BLaER1 (cell line): ENCODE data around the gene CDK14.
A peak's percentile ranks its signal among the peaks of the same experiment; 100 is the strongest.

Experiments
- H3K27ac ChIP-seq: shearing (Covaris generic); formaldehyde crosslinking; 2 replicates; pipeline ENCODE4 v1.8.1; 2022
- H3K27me3 ChIP-seq: shearing (Covaris generic); formaldehyde crosslinking; 2 replicates; pipeline ENCODE4 v1.8.1; 2022
- H3K36me3 ChIP-seq: shearing (Covaris generic); formaldehyde crosslinking; 2 replicates; pipeline ENCODE4 v1.8.1; 2022
- H3K4me1 ChIP-seq: shearing (Covaris generic); formaldehyde crosslinking; 2 replicates; pipeline ENCODE4 v1.8.1; 2022
- H3K4me2 ChIP-seq: shearing (Covaris generic); formaldehyde crosslinking; 2 replicates; pipeline ENCODE4 v1.8.1; 2022
- H3K4me3 ChIP-seq: shearing (Covaris generic); formaldehyde crosslinking; 2 replicates; pipeline ENCODE4 v1.8.1; 2022
- H3K9ac ChIP-seq: shearing (Covaris generic); formaldehyde crosslinking; 2 replicates; pipeline ENCODE4 v1.8.1; 2022
- H3K9me3 ChIP-seq: shearing (Covaris generic); formaldehyde crosslinking; 2 replicates; pipeline ENCODE4 v1.8.1; 2022
- H4K20me1 ChIP-seq: shearing (Covaris generic); formaldehyde crosslinking; 2 replicates; pipeline ENCODE4 v1.8.1; 2022
- Cebpa-rat ChIP-seq: shearing (Covaris generic); IDR thresholded peaks from 2 replicates; pipeline ENCODE4 v1.8.1; 2022

CDK14 gene

DNA sequence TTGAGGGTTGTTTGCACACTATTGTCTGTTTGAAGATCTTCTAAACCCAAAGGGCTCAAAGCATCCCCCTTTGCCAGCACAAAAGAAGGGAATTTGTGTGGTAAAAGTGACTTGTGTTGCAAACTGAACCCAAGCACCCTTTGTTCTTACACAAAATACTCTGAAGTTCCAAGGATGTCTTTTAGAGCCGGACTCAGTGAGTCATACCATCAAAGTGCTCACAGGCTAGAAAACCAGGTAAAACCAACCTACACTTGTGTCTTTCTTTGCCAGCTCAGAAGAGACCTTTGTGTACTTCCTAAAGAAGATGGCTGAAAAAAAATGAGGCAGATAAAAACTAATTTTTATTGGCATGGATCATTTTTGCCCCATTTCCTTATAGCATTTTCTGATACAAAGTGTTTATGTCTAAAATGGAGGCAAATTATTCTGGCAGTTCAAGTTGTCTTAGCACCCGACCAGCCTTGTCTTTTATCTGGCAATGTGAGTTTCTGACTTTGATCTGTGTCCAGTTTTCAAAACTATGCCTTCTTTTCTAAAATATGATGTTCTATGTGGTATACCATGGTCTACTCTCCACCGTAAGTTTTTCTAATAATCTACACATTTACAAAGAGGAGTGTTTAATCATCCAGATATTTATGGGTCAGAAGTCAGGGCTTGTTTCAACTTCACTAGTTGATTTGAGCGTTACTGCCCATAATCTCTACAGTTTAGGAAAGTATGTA, 539.7 kb downstream of the CDK14 start:
- H3K4me3 ChIP-seq: no peak overlapping the region
- no peak for TF ChIP-seq Cebpa-rat
- H3K9me3 ChIP-seq: no peaks in the 10 kb centered on the region
- H3K27me3 ChIP-seq: no peaks in the 10 kb centered on the region
- no peaks in the 10 kb centered on the region for H4K20me1 ChIP-seq
- H3K4me1 ChIP-seq: peaks cover 23% of the 10 kb centered on the region
- no peak overlapping the region for H3K27ac ChIP-seq
- H3K9ac ChIP-seq: no peak overlapping the region
- no peak overlapping the region for H3K4me2 ChIP-seq
- peaks cover 6% of the 10 kb centered on the region for H3K36me3 ChIP-seq

DNA sequence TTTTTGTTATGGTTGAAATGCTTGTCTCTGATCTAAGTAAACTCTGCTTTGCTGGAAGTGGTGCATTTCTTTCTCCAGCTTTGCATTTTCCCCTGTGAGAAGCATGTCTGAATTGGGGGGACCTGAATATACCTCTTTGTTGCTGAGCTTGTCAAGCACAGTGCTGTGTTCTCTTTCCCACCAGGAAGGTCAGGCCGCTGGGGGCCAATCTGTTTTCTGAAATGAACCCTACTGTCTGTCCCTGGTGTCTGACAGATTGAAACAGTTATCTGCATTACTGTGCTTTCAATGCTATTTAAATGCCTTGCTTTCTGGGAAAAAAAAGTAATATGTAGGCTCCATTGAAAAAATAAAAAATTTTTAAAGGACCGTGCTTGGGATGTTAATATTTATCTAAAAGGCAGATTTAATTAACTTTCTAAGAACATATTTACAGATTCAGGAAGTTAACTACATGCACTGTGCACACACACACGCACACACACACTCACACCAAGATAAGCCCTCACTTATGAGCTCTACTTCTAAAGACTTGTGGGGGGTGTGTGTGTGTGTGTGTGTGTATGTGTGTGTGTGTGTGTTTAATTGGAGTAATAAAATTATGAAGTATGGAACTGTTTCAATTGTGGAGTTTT, 541.1 kb downstream of the CDK14 start:
- Histone ChIP-seq H3K4me1 (peaks cover 23% of the 10 kb centered on the region), H3K9me3 (peaks cover 4% of the 10 kb centered on the region; the same call in 1 of the 2 replicates), H3K27me3 (no peaks in the 10 kb centered on the region), H4K20me1 (no peaks in the 10 kb centered on the region), H3K4me2 (peak overlapping the region; percentile 16), H3K27ac (no peak overlapping the region), H3K4me3 (no peak overlapping the region), H3K9ac (no peak overlapping the region), H3K36me3 (no peaks in the 10 kb centered on the region)
- TF ChIP-seq Cebpa-rat: no peak

DNA sequence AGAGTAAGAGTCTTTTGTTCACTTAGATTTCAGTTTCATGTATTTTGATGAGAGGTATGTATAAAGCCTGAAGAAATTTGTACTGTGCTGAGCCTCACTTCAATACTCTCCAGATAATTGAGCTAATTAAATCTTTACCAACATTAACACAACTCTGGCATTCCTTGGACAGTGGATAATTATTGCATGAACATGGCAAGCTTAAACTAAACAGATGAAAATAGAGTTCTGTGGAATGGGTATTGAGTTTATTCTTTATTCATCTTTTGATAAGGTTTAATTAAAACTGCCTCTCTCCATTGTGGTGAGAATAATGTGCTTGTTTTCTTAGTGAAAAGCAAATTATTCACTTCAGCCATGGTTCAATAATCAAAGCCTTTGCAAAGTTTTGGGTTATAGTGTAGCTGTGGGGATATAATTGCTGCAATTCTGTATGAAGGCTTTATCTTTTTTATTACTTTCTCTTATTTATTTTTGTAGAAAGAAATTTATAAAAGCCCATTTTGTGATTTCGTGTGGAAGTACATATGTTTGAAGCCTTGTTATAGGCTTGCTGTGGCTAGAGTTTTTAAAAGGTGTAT, 541.8 kb downstream of the CDK14 start:
- H3K27ac ChIP-seq: no peak overlapping the region
- no peak overlapping the region for H3K4me3 ChIP-seq
- H3K4me2 ChIP-seq: peak overlapping the region; percentile 16; the same call in 1 of the 2 replicates
- no peaks in the 10 kb centered on the region for H3K27me3 ChIP-seq
- no peak for TF ChIP-seq Cebpa-rat
- H3K4me1 ChIP-seq: peaks cover 23% of the 10 kb centered on the region
- no peak overlapping the region for H3K9ac ChIP-seq
- H4K20me1 ChIP-seq: no peaks in the 10 kb centered on the region
- peaks cover 4% of the 10 kb centered on the region; the same call in 1 of the 2 replicates for H3K9me3 ChIP-seq
- no peaks in the 10 kb centered on the region for H3K36me3 ChIP-seq

DNA sequence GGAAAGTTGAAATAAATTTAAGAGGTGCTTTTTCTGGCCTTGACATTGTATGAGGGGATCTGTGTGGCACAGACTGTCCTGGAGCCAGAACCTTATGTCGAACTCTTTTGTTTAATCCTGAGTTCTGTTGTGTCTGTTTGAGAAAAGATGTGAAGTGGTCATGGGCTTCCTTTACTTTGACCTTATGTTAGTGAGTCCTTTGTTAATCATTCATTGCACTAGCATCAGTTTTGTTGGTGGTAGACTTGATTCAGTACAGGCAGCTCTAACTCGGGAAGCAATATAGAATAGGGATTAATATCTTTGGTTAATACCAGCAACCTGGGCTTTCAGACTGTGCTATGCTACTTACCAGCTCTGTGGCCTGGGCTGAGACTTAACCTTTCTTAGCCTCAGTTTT, 544.2 kb downstream of the CDK14 start:
- no peaks in the 10 kb centered on the region for H4K20me1 ChIP-seq
- peaks cover 4% of the 10 kb centered on the region; the same call in 1 of the 2 replicates for H3K9me3 ChIP-seq
- H3K4me2 ChIP-seq: no peak overlapping the region
- H3K27ac ChIP-seq: no peak overlapping the region
- H3K4me1 ChIP-seq: peaks cover 23% of the 10 kb centered on the region
- H3K4me3 ChIP-seq: no peak overlapping the region
- H3K9ac ChIP-seq: no peak overlapping the region
- no peaks in the 10 kb centered on the region for H3K27me3 ChIP-seq
- H3K36me3 ChIP-seq: no peaks in the 10 kb centered on the region
- TF ChIP-seq Cebpa-rat: no peak

DNA sequence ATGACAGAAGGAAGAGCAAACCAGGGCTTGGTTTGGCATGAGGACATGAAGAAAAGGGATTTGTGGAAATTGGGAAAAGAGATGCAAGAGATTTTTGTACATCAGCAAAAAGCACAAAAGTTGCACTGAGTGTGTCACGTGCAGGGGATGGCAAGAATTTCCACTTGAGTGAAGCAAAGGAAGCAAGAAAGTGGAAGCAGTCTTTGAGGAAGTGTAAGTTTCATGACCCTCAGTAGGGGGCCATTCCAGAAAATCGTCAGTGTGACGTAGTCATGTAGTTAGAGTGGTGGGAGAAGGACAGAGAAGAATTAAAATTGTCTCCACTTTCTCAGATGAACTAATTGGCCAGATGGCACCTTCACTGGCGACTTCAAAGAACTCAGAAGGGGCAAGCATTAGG, 544.9 kb downstream of the CDK14 start:
- no peak overlapping the region for H3K4me3 ChIP-seq
- no peaks in the 10 kb centered on the region for H4K20me1 ChIP-seq
- no peak overlapping the region for H3K9ac ChIP-seq
- H3K27me3 ChIP-seq: no peaks in the 10 kb centered on the region
- no peak overlapping the region for H3K27ac ChIP-seq
- H3K4me2 ChIP-seq: no peak overlapping the region
- peaks cover 4% of the 10 kb centered on the region; the same call in 1 of the 2 replicates for H3K9me3 ChIP-seq
- peaks cover 23% of the 10 kb centered on the region for H3K4me1 ChIP-seq
- H3K36me3 ChIP-seq: no peaks in the 10 kb centered on the region
- no peak for TF ChIP-seq Cebpa-rat

DNA sequence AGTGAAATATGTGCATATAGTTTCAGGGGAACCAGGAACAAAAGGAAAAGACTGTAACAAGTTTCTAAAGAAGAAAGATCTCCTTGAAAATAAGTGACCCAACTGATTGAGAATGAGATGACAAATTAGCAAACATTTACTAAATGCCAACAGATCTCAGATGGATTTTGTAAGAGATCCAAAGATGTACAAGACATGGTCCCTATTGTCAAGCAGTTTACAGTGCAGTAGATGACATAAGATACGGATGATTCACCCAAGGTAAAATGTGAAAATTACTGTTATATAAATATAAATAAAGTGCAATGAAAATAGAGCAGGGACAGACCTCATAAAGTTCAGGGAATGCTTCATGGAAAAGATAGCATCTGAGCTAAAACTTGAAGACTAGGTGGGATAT, 546.6 kb downstream of the CDK14 start:
- Histone ChIP-seq H3K4me3 (no peak overlapping the region), H4K20me1 (no peaks in the 10 kb centered on the region), H3K27ac (no peak overlapping the region), H3K9me3 (peaks cover 4% of the 10 kb centered on the region; the same call in 1 of the 2 replicates), H3K9ac (no peak overlapping the region), H3K27me3 (no peaks in the 10 kb centered on the region), H3K4me1 (peaks cover 13% of the 10 kb centered on the region), H3K4me2 (no peak overlapping the region), H3K36me3 (no peaks in the 10 kb centered on the region)
- TF ChIP-seq Cebpa-rat: no peak

DNA sequence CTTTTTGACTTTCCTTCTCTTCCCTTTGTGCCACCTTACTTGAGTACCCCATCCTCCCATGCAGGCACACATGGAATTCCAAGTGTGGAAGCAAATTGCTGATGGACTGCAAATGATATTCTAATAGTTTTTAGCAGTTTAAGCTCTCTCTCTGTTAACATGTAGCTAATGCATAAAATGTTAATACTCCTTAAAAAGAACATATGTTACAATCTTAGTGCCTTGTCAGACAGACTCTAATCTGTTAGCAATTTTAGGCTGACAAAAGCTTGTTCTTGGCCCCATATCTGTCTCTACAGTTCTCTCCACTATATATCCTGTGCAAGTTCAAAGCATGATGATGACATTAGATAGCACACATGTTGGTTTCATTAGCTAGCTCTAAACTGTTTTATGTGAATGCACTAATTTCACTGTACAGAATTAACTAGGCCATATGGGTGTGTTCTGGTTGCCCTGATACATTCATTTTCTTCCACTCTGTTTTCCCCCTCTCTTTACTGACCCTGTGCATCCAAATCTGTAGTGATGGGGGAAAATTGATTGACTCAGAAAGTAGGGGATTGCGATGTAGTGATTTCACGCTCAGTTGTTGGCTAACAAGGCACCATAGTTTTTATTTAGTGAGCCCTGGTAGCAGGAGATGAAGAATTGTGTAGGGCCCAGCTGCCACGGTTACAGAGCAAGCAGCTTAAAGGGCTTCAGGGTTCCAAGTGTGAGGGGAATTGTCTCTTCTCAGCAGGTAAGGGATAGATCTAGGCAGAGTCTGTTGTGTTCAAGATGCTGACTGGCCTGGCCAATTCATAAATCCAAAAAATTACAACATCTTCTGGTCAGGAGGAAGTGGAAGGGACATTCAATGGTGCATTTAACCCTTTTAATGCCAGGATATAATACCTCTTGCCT, 553.5 kb downstream of the CDK14 start:
- Histone ChIP-seq H3K4me1 (no peaks in the 10 kb centered on the region), H3K9me3 (no peaks in the 10 kb centered on the region), H3K27ac (no peak overlapping the region), H3K4me3 (no peak overlapping the region), H3K27me3 (no peaks in the 10 kb centered on the region), H4K20me1 (no peaks in the 10 kb centered on the region), H3K36me3 (no peaks in the 10 kb centered on the region), H3K9ac (no peak overlapping the region), H3K4me2 (no peak overlapping the region)
- no peak for TF ChIP-seq Cebpa-rat

DNA sequence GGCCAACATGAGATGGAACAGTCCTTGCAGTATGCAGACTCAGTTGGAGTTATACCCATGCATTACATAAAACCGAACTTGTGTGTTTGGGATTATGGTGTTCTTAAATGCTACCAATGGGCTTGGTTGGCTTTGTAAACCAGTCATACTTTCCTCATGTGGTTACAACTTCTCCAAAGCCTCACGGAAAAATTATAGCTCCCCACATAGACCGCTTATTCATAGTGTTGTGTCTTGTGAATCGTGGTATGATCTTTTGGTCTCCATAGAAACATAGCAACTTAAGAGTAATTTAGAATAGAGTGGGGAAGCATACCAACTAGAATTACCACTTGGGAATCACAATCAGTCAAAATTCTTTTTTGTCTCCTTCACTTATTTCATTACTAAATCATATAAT, 555.8 kb downstream of the CDK14 start:
- Histone ChIP-seq H3K9me3 (no peaks in the 10 kb centered on the region), H3K4me2 (no peak overlapping the region), H3K9ac (no peak overlapping the region), H3K27me3 (no peaks in the 10 kb centered on the region), H3K27ac (no peak overlapping the region), H3K4me1 (no peaks in the 10 kb centered on the region), H3K36me3 (no peaks in the 10 kb centered on the region), H4K20me1 (no peaks in the 10 kb centered on the region), H3K4me3 (no peak overlapping the region)
- TF ChIP-seq Cebpa-rat: no peak

DNA sequence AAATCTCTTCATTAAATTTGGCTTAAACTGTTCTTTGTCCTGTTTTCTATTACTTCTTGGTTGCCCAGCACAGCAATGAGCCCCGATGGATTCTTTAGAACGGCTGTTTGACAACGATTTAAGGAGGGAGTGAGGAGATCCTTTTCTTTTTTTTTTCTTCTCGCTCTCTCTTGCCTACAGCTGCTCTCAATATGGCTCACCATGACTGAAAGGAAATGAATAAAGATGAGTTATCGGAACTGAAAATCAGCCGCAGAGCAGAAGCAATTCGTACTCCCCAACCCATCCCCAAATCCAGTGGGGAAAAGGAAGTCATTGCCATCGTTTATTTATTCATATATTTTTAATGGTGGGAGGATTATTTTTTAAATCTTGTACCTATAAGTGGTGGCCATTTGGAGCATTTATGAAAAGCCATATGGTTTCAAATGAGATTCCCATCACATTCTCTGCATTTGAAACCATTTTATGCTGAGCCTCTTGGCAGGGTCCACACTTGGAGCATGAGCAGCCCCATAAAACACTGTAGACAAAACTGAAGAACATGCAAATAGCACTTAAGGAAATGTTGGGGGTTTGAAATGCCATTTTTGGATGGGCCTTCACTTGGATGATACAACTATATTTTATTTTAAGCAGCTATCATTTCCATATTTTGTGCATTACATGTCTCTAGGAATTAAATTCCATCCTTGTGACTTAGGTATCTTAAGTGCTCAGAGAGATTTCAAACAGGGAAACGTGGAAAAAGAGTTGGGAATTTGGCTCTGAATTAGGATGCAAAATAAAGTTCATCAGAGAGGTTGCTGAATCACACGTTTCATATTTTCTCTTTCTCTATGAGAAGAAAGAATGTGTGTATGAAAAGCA, 560.4 kb downstream of the CDK14 start:
- no peaks in the 10 kb centered on the region for H3K4me1 ChIP-seq
- H4K20me1 ChIP-seq: no peaks in the 10 kb centered on the region
- H3K9me3 ChIP-seq: no peaks in the 10 kb centered on the region
- no peak overlapping the region for H3K9ac ChIP-seq
- TF ChIP-seq Cebpa-rat: no peak
- H3K36me3 ChIP-seq: no peaks in the 10 kb centered on the region
- H3K27ac ChIP-seq: no peak overlapping the region
- no peak overlapping the region for H3K4me3 ChIP-seq
- no peaks in the 10 kb centered on the region for H3K27me3 ChIP-seq
- no peak overlapping the region for H3K4me2 ChIP-seq
